ENCODE results near the gene NEFH. TPM values are rescaled to one million over a fixed set of nuclear protein-coding genes. Genes with fewer than 3 reads are reported as not detected.

NEFH gene
- total RNA-seq, 1 donor from 2014 or later: 0.86 TPM

DNA sequence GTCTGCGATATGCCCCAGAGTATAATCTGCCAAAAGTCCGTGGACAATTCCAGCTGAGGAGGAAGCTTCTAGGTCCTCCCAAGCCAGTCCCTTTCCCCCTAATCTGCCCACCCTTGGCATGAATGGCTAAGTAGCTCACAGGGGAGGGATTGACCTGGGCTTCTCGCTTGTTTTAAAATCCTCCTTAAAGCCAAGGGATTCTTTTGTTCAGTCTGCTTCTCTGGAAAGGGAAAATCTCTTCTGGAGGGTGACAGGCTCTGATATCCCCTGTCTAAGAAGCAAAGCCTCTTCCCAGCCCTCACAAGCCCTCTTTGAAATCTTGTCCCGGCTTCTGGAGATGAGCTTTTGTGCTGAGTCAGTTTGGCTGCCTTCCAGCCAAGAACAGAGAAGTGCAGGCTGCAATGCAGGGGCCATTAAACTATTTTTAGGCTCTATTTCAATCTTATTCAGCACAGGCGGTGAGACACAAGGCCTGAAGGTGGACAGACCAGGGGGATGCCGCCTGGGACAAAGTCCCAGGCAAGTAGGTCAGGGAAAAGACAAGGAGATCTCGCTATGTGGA is 23.9 kb downstream of the NEFH start:
- DNase-seq (ENCODE audit: low spot score): peak; percentile 53

DNA sequence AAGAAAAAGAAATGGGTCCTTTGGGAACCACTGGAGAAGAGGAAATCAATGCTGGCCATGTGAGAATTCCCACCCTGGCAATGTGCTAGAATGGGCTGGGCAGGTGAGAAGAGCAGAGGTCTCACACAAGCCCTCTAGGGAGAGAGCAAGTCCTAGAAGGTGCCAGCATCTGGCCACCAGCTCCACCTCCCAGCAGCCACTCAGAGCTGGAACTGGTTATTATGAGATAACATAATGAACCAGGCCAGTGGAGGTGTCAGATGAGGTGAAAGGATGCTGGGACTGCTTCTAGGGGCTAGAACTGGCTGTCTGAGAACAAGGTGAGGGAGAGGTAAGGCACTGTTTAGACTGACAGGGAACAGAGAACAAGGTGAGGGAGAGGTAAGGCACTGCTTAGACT is 29.3 kb downstream of the NEFH start:
- DNase-seq (ENCODE audit: low spot score): no peak

DNA sequence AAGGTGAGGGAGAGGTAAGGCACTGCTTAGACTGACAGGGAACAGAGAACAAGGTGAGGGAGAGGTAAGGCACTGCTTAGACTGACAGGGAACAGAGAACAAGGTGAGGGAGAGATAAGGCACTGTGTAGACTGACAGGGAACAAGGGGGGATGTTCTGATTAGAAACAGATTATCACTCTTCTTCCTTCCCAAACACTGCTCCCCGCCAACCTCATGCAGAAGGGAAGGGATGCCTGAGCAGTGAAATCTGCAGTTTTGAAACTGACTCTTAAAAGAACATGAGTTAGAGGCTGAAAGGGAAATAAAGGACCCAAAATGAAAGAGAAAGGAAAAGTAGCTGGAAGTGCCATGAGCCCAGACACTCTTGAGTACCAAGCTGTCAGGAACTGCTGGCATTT is 29.8 kb downstream of the NEFH start:
- no peak for DNase-seq (ENCODE audit: low spot score)

- no peak for DNase-seq (ENCODE audit: low spot score)
These were observed 30.5 kb downstream of the NEFH start for GRCh38 chr22:29510542-29510941.

DNA sequence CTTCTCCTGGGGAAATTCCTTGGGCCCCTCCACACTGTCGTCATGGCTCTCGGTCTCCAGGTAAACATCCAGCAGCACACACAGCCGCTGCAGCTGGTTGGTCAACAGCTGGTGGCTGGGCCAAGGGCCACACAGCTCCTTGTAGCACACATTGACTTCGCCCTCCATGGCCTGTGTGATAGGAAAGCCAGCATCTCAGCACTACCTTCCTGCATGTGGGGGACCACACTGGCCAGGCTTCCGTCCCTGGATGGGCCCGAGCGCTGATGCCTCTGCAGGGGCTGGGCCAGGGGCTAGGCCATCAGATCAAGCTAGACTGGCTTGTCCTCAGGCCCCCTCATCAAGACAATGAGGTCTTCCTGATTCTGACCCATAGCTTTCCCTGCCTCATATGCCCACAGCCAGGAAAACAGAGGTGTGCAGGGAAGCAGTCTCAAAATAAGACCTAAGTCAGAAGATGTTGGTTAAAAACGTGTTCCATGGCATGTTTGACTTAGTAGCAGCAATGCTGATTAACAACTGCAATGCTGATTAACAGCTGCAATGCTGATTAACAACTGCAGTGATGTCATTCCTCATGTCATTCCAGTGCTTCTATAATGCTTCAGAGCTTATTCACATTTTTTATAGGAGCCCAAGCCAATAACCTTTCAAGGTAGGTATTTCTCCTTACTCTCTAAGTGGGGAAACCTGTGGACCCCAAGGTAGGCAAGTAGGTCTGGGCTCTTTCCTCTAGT is 31.3 kb downstream of the NEFH start:
- DNase-seq (ENCODE audit: low spot score): no peak

- DNase-seq (ENCODE audit: low spot score): no peak
These were observed 32.0 kb downstream of the NEFH start for GRCh38 chr22:29512031-29512430.

GRCh38 chr22:29517215-29517908 is 37.3 kb downstream of the NEFH start:
- no peak for DNase-seq (ENCODE audit: low spot score)

- no peak for DNase-seq (ENCODE audit: low spot score)
These were observed 38.4 kb downstream of the NEFH start for GRCh38 chr22:29518427-29518826.

- DNase-seq (ENCODE audit: low spot score): no peak
These were observed 40.0 kb downstream of the NEFH start for GRCh38 chr22:29519996-29520395.

DNA sequence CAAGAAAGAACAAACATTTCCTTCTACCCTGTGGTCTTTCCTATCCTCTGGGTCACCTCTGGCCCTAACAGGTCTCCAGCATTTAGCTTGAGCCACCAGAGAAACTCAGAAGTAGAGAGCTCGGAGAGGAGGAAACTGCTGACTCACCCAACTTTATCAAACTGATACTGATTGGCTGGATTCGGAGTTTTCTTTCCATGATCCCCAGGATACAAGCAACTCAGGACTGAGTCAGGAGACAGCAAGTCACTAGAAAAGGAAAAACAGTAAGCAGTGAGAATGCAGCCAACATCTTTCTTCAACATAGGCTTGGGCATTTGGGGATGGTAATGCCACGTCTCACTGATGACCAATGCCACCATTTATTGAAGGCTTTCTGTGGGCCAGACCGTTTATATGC is 40.8 kb downstream of the NEFH start:
- no peak for DNase-seq (ENCODE audit: low spot score)

DNA sequence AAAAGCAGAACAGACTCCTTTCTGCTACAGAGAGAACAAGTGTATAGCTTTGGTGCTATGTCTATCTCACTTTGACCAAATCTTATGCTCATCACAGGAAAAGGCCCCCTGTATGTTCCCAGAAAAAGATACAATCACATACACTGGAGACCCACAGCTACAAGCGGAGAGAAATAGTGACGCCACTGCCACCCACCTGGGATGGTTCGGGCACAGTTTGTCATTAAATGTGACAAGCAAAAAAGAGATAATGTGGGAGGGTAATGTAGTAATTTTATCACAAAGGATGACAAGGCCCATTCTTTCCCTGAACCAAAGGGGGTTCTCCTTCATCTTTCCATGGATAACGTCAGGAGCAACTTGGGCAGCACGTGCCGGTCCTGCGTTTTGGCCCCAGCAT is 41.5 kb downstream of the NEFH start:
- no peak for DNase-seq (ENCODE audit: low spot score)

DNA sequence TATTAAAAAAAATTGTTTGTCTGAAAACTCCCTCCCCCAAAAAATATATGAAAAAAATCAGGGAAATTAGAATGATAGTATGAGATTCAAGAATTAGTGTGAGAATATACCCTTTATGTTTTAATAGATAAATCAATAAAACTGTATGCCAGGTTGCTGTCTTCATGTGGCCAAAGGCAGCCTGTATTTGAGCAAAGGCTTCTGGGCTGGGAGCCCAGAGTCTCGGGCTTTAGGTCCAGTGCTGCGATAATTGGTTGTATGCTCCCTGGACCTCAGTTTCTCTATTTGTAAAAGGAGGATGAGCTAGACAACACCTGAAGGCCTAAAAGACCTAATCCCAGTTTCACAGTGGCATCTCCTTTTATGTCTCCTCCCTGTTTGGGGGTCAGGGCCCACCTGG is 43.7 kb downstream of the NEFH start:
- no peak for DNase-seq (ENCODE audit: low spot score)

DNA sequence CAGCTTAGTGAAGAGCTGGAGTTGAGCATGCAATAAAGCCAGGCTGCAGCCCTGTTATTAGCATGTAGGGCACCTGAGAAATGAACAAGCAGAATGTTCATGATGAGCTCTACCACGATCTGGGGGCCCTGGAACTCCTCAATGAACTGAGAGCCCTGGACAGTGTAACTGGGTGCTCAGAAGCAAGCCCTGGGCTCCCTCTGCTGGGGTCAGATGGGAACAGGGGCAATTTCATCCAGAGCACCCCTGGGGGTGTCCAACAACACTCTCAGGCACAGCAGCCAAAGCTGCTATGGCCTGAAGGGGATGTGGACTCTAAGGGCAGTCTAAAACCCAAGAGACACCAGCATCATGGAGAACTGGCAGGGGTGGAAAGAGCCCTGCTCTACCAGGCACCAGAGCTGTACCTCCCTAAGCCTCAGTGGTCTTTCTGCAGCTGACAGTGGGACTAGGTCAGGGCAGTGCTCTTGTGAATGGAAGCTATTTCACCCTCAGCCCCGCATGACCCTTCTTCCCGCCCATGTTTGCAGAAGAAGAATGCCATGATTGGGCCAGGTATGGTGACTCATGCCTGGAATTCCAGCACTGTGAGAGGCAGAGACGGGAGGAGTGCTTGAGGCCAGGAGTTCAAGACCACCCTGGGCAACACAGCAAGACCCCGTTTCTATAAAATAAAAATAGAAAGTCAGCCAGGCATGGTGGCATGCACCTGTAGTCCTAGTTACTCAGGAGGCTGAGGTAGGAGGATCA is 44.6 kb downstream of the NEFH start:
- DNase-seq (ENCODE audit: low spot score): no peak

DNA sequence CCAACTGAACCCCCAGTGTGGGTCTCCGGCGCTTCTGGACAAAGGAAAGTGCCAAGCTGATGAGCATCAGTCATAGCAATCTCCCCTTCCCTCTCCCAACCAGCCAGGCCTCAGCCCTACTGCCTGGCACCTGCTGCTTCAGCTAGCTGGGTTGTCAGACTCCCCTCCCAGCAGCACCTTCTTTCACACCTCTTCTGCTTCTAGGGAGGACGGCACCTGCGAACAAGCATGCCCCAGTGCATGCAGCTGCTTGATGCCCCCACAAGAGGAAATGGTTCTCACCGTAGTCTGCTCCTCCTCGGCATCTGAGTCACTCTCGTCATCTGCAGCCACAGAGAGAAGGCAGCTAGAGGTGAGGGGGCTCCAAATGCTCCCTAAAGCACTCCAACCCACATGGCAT is 48.1 kb downstream of the NEFH start:
- DNase-seq (ENCODE audit: low spot score): no peak

- DNase-seq (ENCODE audit: low spot score): no peak
These were observed 50.7 kb downstream of the NEFH start for GRCh38 chr22:29530716-29531115.

- DNase-seq (ENCODE audit: low spot score): no peak
These were observed 51.4 kb downstream of the NEFH start for GRCh38 chr22:29531419-29531818.

DNA sequence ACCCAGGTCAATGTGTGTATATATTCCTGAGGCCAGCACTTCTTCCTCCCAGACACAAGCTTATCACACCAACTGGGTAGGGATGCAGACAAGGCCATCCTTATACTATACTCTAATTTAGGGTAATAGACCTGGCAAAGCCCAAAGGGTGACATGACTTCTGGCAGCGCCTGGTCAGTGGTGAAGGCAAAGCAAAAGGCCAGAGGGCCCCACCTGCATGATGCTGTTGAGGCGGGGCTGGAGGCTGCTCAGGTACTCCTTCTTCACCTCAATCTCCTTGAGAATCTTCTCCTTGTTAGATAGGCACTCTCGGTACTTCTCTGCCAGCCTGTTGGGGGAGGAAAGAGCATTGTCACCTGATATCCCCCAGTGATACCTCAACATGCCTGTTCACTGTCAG is 56.4 kb downstream of the NEFH start:
- no peak for DNase-seq (ENCODE audit: low spot score)

- no peak for DNase-seq (ENCODE audit: low spot score)
These were observed 59.1 kb downstream of the NEFH start for GRCh38 chr22:29539105-29539504.

Measured in ureter (tissue), 1 donor.